Measurements from ENCODE around the gene OR52E1. TPM values are rescaled to one million over a fixed set of nuclear protein-coding genes. Genes with fewer than 3 reads are reported as not detected.

OR52E1 gene
- total RNA-seq, 2 donors from 2014 or later = not detected

DNA sequence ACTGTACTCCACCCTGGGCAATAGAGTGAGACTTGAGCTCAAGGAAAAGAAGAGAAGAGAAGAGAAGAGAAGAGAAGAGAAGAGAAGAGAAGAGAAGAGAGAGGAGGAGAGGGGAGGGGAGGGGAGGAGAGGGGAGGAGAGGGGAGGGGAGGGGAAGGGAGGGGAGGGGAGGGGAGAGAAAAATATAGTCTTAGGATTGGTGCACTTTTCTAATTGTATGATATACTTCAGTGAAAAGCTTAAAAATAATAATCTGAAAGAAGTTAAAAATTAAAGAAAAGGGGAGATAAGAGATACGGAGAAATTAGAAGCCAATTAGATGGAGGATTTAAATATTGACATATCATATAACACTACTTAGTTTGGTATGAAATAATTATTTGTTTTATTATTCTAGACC lies 49.5 kb downstream of the OR52E1 start:
- H3K27ac ChIP-seq (ENCODE audit: low read depth, low read length) = no peak overlapping the region
- Mint-ChIP-seq H3K36me3 (ENCODE audit: low read depth) (peaks cover 9% of the 10 kb centered on the region), H3K27me3 (ENCODE audit: insufficient read depth) (no peaks in the 10 kb centered on the region), H3K4me3 (no peak overlapping the region), H3K9me3 (peaks cover 15% of the 10 kb centered on the region), H3K27ac (no peak overlapping the region), H3K4me1 (peaks cover 24% of the 10 kb centered on the region)
- no peaks in the 10 kb centered on the region for H3K36me3 ChIP-seq (ENCODE audit: control insufficient read depth, insufficient read depth, low read length)
- peaks cover 6% of the 10 kb centered on the region for H3K4me1 ChIP-seq (ENCODE audit: control insufficient read depth, insufficient read depth, low read length)
- no peak overlapping the region for H3K9ac ChIP-seq (ENCODE audit: extremely low read depth, low read length, poor library complexity, severe bottlenecking)
- H3K9me3 ChIP-seq (ENCODE audit: control insufficient read depth, low read length) = peaks cover 16% of the 10 kb centered on the region
- H3K4me3 ChIP-seq (ENCODE audit: low read length) = no peak overlapping the region
- DNase-seq = no peak
- WGBS, 2 experiments (ENCODE audit: insufficient coverage in 1 of 2, insufficient read length in 1 of 2) = no CpG with 5 or more reads among the region's 1 CpG
- no peaks in the 10 kb centered on the region for H3K27me3 ChIP-seq (ENCODE audit: control insufficient read depth, insufficient read depth, low read length, poor library complexity, severe bottlenecking)
- TF ChIP-seq, protein P1, sequence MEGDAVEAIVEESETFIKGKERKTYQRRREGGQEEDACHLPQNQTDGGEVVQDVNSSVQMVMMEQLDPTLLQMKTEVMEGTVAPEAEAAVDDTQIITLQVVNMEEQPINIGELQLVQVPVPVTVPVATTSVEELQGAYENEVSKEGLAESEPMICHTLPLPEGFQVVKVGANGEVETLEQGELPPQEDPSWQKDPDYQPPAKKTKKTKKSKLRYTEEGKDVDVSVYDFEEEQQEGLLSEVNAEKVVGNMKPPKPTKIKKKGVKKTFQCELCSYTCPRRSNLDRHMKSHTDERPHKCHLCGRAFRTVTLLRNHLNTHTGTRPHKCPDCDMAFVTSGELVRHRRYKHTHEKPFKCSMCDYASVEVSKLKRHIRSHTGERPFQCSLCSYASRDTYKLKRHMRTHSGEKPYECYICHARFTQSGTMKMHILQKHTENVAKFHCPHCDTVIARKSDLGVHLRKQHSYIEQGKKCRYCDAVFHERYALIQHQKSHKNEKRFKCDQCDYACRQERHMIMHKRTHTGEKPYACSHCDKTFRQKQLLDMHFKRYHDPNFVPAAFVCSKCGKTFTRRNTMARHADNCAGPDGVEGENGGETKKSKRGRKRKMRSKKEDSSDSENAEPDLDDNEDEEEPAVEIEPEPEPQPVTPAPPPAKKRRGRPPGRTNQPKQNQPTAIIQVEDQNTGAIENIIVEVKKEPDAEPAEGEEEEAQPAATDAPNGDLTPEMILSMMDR (conservative IDR thresholded peaks at IDR 0.05) = no peak

Other genes starting within 250 kb of the OR52E1 start
- not detected for gene OR51F2, start 248.3 kb upstream of the OR52E1 start, total RNA-seq
- not detected for gene OR51S1, start 220.4 kb upstream of the OR52E1 start, total RNA-seq
- gene OR51T1, start 187.7 kb upstream of the OR52E1 start, total RNA-seq = not detected
- gene OR51A7, start 165.8 kb upstream of the OR52E1 start, total RNA-seq = not detected
- not detected for gene OR51G2, start 150.2 kb upstream of the OR52E1 start, total RNA-seq
- gene OR51G1, start 145.2 kb upstream of the OR52E1 start, total RNA-seq = not detected
- not detected for gene OR51A4, start 122.0 kb upstream of the OR52E1 start, total RNA-seq
- gene OR51A2, start 113.9 kb upstream of the OR52E1 start, total RNA-seq = not detected
- not detected for gene OR51L1, start 74.7 kb upstream of the OR52E1 start, total RNA-seq
- gene OR52J3, start 23.0 kb upstream of the OR52E1 start, total RNA-seq = not detected
- not detected for gene OR52E2, start 9.9 kb upstream of the OR52E1 start, total RNA-seq
- gene OR52A5, start 68.8 kb downstream of the OR52E1 start, total RNA-seq = under 1 TPM; 0.13 to 0.15 TPM
- gene OR52A1, start 85.2 kb downstream of the OR52E1 start, total RNA-seq = 10 to 100 TPM in 1 of 2 donors, 1 to 10 TPM in 1; 2.5 to 14.3 TPM
- not detected for gene OR51V1, start 131.1 kb downstream of the OR52E1 start, total RNA-seq
- gene HBB, start 157.5 kb downstream of the OR52E1 start, total RNA-seq = not detected
- not detected for gene HBD, start 164.9 kb downstream of the OR52E1 start, total RNA-seq
- not detected for gene HBG1, start 180.3 kb downstream of the OR52E1 start, total RNA-seq
- under 1 TPM; 0.59 to 0.62 TPM for gene HBG2, start 185.2 kb downstream of the OR52E1 start, total RNA-seq
- 1 to 10 TPM in 1 of 2 donors, under 1 TPM in 1; 0.81 to 6.1 TPM for gene HBE1, start 200.4 kb downstream of the OR52E1 start, total RNA-seq
- gene OR51B4, start 232.4 kb downstream of the OR52E1 start, total RNA-seq = not detected